Dedifferentiated amniotic fluid mesenchymal stem cell (primary cell): ENCODE data around the gene ZFP3.
A peak's percentile ranks its signal among the peaks of the same experiment; 100 is the strongest.
"Not testable (repeated sequence)": the region's sequence is repeated elsewhere in the genome, so short reads cannot be mapped to it uniquely, and the experiment has no call there.

Source experiments
- DNase-seq: peaks from one replicate; pipeline ENCODE4 v3.0.0-alpha.2; 2016; ENCODE audit errors: extremely low spot score

Gene ZFP3

DNA sequence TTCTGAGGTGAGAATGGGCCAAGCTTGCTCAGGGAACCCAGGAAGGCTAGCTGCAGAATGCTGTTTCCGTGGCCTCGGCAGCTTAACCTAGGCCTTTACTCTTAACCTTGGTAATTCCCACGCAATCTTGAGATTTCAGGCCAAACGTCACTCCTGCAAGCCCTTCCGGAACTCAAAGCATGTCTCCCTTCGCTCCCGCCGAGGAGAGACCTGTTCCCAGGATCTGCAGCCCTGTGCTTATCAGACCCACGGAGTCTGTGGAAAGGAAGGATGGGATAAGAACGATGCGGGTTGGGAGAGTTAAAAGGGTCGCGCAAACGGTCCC, 524 bp upstream of the ZFP3 start:
- no peak for DNase-seq

DNA sequence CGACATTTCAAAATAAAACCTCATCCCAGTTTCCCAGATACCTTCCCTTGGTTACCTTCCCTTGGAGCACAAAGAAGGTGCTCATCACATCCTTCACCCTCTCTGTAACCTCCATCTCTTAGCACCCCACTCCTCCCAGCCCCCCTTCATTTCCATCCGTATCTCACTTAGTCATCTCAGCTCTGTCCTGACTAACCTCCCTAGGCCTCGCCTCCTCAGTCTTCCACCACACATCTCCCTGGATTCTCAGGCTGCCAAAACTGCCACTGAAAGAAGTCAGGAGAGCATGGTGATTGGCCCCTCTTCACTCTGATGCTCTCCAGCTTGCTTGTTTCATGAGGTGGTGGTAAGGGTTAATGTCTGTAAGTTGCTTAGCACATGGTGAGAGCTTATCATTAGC, 2.3 kb downstream of the ZFP3 start:
- no peak for DNase-seq

GRCh38 chr17:5092218-5093010, 14.1 kb downstream of the ZFP3 start:
- no peak for DNase-seq

DNA sequence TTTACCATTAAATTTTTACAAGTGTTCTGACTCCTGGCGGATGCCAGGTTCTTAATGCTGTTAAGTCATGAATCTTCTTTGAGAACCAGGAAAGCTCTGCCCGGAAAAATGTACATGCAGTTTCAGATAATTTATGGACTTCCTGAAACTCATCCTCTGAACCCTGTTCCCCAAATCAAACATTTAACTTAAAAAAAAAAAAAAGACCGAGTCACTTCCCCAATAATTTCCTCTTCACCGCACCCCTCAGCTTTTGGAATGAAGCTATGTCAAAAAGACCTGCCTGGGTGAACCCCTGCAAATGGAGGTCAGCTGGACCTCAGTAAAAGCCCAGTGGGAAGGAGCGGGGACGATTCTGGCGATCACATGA, 18.4 kb downstream of the ZFP3 start:
- DNase-seq = no peak

DNA sequence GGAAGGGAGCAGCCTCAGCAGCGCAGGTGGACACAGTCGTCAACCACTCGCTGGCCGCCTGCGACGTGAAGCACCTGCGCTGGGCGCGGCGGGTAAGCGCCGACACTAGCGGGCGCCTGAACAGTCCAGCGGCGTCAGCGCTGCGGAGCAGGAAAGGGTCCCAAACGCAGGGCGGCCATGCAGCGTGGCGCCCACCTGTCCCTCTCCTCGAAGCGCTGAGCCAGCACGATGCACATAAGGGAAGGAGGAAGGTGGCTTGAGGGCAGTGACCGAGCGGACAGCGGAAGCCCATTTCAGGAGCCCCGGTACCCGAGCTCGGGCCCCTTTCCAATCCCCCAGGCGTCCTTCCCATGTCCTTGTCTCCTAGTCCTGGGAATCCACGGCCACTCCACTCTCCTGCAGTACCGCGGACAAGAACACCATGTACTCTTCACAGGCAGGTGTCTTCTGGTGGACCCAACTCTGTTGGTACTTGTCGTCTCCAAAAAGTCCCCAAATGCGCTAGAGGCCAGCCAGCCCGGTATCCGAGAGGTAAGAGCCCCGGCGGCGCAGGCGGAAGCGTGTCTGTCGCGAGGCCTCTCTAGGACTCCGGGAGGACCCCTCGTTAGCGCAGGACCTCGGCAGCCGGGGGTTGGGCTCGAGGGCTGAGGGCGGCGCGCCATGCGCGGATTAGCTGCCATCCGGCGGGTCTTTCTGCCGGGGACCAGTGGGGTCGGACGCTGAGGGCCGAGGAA, 19.0 kb downstream of the ZFP3 start:
- no peak for DNase-seq

DNA sequence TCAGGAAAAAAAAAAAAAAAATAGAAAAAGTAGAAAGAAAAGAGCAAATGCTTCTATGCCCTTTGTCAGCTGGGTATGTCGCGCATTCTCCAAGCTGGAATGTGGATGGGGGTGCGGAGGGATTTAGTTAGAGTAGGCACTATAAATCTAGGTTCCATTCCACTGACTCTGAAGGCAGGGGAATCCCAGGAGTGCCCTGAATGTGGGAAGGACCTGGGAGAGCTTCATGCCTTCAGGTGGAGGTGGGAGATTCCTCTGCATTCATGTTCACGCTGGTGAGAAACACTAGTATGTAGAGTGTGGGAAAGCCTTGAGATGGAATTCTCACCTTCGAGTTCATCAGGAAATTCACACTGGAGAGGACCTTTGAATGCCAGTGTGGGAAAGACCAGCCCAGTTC, 21.0 kb downstream of the ZFP3 start:
- DNase-seq = no peak

DNA sequence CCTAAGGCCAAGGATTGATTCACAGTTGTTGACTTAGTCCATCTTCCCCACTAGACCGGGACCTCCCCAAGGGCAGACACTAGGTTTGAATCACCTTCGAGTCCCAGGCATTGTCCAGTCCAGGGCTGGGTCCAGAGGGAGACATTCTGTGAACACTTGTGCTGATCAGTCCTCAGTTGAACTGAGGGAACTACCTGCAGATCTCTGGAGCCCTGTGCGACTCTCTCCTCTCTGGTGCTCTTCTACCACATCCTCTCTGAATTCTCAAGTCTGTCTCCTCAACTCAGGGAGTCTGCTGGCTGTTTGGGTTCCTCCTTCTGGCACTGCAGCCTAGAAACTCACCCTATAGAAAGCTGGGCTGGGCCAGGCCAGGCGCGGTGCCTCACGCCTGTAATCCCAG, 22.6 kb downstream of the ZFP3 start:
- no peak for DNase-seq

- no peak for DNase-seq
Measured at GRCh38 chr17:5110816-5111215, 32.5 kb downstream of the ZFP3 start.

DNA sequence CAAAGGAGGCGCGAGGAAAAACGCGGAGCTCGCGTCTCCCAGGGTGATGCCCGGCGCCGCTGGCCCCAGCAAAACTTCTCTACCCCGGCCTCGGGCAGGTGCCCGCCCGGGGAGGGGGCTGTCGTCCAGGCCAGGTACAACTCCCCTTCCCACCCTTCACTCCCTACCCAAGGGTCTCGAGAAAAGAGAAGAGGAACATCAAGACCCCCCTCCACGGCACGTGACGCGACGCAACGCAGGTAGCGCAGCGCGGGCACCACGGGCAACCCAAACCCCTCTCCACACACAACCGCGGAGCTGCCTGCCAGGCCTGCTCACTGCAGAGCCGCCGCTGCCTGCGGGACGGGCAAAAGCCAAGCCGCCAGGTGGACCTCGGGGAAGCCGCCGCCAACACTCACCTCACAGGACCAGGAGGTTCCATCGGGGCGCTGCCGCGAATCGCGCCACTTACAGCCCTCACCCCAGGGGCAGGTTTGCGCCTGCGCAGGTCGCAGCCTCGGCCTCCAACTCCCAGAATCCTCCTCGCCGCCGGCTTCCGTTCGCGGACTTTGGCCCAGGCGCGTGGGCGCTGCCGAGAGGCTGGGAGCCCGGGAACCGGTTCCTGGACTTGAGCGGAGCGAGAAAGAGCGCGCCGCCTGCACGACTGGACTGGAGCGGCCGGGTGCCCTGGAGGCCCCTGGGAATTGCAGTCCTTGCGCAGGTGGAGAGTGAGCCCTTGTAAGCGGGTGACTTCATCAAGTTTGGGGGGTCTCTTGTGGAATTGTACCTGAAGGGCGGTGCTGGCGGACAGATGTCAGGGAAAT, 33.3 kb downstream of the ZFP3 start, which contains the start of gene ZNF232:
Gene ZNF232 (minus strand): TSS at position 477 of the 803 bp plus-strand sequence. CDS start 56 bp downstream, at position 421.
- peak; percentile 92 for DNase-seq

- DNase-seq = no peak
Measured at GRCh38 chr17:5115673-5116651, 37.7 kb downstream of the ZFP3 start, which contains the start of gene USP6. Gene USP6 (plus strand): TSS chr17:5116032. CDS start chr17:5130368, 14,336 bp downstream.

- DNase-seq = no peak
Measured at GRCh38 chr17:5118219-5118618, 40.0 kb downstream of the ZFP3 start.

DNA sequence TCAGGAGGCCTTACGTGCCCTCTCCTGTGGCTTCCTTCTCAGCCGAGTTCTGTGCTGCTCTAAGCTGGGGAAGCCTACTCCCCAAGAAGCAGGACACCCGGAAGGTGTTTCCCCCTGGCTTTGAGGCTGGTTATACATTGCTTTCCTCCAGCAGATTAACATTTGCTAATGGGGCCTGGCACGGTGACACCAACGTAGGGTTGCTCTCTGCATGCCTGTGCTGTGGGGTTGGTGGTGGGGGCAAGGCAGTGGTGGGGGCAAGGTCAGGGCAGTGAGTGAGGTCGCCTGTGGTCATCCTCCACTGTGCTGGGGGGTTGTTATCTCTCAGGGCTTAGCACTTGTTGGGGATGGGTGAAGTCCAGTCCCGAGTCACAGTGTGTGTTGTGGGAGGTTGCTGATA, 41.8 kb downstream of the ZFP3 start:
- no peak for DNase-seq

DNA sequence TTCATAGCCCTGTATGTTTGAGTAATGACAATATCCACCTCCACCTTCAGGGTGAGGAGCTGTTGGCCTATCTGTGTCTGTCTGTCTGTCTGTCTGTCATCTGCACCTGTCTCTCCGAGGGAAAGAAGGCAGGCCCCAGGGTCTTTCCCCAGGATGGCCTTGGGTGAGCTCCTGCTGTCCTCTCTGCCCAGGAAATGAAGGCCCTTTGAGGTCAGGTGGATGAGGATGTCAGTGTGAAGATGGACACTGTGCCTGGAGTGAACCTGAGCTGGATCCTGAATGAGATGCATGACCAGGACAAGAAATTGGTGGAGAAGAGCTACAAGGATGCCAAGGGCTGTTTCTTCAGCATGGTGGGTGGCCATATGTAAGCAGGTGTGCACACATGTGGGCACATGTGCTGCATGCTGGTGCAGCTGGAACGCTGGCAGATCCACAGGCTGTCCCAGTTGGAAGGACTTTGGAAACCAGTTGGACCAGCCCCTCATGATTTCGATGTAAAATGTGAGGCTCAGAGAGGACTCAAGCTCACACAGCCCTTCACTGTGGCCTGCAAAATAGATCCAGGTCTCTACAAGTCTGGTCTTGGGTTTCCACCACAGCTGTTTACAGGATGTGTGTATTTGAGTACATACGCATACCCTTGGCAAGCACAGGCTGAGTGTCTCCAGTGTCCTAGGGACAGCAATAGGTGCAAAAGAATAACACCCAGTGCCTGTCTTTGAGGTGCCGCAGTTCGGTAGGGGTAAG, 42.3 kb downstream of the ZFP3 start:
- DNase-seq = not testable (repeated sequence)

DNA sequence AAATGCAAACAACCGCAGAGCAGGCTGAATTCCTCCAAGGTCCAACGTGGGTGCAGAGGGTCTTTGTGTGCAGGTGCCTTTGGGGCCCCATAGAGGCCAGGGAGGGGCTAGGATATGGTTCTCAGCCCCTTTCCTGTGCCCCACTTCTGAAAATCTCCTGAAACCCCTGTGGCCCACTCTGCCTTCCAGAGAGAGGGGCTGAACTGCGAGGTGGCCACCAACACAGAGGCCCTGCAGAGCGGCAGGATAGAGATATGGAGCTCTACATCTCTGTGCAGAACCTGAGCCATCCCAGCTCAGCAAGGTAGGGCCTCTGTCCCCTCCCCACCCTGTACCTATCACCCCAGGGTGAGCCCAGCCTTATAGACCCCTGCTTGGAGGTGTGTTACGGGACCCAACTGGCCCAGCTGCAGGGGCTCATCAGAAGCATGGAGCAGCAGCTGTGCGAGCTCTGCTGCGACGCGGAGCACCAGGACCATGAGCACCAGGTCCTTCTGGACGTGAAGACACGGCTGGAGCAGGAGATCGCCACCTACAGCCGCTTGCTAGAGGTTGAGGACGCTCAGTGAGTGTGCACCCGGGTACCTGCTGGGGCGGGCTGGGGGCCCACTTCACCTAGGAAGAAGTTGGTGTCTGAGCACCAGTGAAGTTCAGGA, 43.0 kb downstream of the ZFP3 start:
- DNase-seq = no peak

- not testable (repeated sequence) for DNase-seq
Measured at GRCh38 chr17:5122056-5122455, 43.8 kb downstream of the ZFP3 start.

GRCh38 chr17:5122586-5123342, 44.5 kb downstream of the ZFP3 start:
- DNase-seq = no peak

DNA sequence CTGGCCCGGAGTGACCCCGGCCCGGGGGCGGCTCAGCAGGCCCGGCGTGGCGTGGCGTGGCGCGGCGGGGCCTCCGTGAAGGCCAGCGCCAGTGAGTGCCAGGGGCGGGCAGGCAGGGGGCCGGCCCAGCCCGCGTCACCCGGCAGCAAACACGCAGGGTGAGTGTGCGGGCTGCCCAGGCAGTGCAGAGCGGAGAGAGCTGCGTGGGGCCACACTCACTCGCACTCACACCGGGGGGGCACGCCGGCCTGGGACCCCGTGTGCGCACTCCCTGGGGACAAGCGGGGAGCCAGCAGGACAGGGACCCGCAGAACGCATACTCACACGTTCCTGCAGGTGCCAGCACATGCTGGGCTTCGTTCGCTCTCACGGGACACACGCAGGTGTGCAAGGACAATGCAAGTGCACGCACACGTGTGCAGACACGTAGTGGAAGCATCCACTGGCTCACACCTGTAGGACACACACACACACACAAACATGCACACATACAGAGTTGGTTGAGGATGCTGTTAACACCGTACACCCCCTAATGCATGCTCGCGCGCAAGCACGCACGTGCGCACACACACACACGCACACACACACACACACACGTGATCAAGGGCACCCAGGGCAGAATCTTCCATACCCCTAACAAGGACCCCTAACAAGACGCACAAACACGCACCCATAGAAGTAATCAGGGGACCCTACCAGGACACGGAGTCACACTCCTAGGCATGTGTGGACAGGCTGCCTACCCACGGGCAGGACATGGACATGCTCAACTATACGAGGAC, 45.3 kb downstream of the ZFP3 start:
- DNase-seq = no peak

- DNase-seq = not testable (repeated sequence)
Measured at GRCh38 chr17:5124125-5124760, 46.0 kb downstream of the ZFP3 start.
